Measurements from ENCODE around the gene NCR3LG1.

Gene NCR3LG1

DNA sequence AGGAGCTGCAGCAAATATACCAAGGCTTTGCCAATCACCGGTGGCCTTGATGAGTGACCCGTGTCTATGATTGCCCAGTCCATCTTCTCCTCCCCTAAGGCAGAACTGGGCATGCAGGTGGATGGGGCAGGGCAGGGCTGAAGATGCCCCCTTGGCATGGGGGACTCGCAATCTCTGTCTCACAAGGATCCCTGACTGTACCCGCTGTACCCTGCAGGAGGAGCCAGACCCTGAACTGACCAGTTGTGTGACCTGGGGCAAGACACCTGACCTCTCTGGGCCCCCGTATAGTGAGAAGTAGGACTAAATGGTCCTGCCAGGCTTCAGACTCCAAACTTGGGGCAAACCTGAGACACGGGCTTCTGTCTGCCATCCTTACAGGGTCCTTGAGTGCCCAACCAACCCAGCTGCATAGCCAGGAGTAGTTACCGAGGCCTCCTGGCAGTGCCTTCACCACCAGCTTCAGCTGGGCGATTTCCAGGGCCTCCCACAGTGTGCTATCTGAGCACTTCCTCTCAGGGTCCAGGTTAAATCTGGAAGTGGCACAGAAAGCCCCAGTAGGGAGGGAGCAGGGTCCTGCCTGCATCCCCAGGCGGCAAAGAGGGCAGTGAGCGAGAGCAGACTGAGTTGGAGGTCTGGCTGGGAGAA is 43.3 kb downstream of the NCR3LG1 start:
- DNase-seq, result no peak

DNA sequence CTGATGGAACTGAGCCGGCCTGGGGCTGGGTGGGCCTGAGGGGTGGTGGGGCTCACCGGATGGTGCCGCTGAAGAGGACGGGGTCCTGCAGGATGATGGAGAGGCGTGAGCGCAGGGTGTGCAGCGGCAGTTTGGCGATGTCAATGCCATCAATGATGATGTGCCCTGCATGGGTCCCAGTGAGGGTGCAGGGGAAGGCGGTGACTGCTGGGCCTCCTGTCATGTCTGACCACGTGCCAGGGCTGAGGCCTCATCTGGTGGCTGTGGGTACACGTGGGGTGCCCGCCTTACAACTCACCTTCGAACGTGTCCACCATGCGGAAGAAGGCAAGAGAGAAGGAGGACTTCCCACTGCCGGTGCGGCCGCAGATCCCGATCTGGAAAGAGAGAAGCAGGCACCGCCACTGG is 44.0 kb downstream of the NCR3LG1 start:
- DNase-seq, result no peak

DNA sequence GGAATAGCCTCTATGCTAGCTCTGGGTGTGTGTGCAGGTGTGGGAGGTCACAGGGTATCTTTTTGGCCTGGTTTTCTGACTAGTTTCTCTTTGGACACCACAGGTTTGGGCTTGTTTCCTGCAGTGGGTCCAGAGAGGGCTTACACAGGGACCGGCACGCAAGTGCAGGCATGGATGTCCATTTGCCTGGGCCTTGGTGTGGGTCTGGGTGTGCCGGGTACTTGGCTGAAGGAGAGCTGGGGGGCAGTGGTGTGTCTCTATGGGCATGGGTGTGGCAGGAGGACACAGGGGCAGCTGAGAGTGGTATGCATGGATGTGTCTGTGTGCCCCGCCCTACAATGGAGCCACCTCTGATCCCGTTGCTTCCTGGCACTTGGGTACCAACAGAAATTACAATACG is 44.4 kb downstream of the NCR3LG1 start:
- DNase-seq, result no peak

DNA sequence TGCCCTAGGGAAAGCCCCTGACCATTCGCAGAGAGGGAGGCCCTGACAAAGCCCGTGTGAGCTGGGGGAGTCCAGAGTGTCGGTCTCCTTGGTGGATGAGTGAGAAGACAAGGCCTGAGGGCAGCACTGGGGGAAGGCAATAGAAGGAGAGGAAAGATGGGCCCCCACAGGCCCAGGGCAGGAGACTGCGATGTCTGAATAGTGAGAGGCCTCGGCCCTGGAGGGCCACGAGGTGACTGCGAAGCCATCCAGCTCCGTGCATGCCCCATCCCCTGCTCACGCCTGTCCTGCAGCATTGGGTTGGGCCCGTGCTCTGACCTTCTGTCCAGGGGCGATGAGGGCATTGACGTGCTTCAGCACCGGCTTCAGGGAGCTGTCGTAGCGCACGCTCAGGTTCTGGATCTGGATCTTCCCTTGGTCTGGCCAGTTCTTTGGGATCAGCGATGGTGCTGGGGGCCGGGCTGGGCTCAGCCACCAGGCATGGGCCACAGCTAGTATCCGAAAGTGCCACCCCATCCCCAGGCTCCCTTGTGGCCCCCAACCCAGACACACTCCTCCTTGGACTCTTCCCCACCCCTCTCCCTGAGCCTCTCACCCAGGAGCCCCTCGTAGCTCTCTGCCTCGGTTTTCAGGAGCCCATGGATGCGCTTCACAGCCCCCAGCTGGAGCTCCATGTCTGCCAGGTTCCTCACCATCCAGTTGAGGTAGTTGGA is 45.2 kb downstream of the NCR3LG1 start:
- no peak for DNase-seq

DNA sequence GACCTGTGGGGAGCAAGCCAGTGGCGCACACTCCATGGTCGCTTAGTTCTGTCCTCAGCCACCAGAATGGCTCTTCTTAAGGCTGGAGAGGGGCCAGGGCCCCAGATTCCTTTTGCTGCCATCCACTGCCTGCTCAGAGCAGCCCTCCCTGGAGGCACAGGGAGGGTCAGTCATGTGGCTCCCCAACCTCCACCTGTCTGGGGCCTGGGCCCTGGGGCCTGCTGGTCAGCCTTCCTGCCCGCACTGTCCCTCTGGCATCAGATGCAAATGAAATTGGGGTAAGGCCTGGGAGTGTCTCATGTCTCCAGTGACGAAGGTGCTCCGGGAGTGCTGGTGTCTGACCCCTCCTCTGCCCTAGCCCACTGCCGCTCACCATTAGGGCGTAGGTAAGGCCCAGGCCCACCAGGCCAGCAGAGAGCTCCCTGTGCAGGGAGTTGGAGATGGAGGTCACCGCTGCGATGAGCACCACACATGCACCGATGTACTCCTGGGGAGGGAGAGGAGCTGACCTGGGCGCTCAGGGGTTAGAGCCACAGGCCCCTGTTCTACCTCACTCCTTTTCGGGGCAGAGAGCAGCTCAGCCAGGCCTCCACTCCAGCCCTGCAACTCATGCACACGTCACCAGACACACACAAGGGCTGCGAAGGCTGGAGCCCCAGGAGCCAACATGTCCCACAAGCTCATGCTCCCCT is 45.9 kb downstream of the NCR3LG1 start:
- DNase-seq, result no peak

DNA sequence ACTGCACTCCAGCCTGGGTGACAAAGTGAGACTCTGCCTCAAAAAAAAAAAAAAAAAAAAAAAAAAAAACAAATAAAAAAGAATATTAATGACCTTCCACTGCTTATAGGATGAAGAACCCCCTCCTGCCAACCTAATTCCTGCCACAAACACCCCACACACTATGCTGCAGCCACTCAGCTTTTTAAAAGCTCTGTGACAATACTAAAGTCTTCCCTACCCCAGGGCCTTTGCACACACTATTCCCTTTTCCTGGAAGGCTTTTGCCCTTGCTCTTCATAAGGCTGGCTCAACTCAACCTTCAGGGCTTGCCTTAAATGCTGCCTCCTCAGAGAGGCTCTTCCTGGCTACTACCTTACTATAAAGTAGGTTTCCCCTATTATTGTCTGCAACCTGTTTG is 47.6 kb downstream of the NCR3LG1 start:
- DNase-seq, result no peak

DNA sequence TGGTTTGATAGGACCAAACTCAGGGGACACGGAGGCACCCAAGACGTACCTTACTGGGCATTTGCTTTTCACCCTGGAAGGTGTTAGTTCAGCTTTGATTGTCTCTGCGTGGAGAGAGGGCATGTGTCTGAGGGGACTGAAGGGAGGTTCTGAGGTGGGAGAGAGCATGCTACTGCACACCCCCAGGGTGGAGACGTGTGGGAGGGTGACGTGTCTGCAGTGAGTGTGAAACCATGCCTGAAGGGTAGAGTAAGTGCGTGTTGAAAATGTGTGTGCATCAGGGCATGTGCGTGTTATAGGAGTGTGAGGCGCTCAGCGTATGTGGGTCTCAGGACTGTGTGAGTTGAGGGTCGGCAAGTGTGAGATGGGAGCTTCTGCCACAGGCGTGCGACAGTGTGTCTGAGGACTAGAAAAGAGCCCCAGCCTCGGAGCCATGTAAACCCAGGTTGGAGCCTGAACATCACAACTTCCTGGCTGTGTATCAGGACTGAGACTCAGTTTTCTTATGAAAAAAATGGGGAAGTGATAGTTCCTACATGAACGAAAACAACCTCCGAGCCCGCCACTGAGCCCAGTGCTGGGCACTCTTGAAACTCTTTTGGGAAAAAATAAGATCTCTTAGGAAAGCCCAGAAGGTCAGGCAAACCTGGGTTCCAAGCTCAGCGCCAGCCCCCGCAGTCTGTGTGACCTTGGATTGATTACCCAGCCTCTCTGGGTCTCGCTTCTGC is 48.6 kb downstream of the NCR3LG1 start:
- DNase-seq, result no peak

DNA sequence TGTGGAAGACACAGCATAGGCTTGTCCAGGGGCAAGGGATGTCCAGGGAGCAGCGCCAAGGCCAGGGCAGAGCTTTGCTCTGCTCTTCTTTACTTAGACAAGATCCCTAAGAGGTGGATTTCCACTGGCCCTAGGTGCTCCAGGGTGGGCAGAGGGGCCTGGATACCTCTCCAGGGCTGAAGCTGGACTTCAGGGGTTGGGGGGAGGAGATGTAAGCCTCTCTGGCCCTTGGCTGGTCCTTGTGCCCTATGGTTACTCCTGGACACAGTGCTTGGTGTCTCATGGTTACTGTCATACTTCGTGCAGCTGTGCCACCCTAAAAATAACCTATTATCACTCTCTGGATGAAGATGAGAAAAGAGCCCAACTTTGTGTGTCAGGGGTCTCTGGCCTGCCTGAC is 49.7 kb downstream of the NCR3LG1 start:
- DNase-seq, result no peak

DNA sequence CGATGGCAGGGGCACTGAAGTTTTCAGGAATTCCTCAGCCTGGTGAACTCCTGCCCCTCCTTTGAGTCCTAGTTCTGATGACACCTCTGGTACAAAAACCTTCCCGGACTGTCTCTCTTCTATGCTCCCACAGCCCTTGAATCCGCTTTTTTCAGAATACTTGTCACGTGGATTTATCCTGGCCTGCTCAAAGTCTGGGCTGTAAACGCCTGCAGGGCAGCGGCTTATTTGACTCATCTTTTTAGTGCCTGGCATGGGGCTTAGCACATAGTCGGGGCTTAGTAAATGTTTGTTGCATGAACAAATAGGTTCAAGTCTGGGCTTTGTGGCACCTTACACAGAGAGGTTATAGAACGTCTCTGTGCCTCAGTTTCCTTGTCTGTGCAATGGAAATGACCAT is 50.2 kb downstream of the NCR3LG1 start:
- no peak for DNase-seq

DNA sequence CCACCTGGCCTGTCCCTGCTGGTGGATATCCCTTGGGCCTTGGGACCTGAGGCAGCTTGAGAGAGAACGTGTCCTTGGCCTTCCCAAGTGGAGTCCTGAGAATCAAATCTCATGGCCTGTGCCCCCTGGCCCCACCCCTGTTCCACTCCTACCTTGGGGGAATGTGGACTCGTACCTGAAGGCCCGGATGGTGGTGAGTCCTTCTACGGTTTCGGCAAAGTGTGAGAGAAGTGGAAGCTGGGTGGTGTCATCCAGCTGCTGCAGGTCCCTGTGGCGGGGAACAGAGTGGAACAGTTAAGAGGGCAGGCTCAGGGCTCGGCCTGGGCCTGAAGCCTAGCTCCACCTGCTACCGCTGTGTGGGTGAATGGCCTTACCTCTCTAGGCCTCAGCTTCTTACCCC is 50.9 kb downstream of the NCR3LG1 start:
- no peak for DNase-seq

DNA sequence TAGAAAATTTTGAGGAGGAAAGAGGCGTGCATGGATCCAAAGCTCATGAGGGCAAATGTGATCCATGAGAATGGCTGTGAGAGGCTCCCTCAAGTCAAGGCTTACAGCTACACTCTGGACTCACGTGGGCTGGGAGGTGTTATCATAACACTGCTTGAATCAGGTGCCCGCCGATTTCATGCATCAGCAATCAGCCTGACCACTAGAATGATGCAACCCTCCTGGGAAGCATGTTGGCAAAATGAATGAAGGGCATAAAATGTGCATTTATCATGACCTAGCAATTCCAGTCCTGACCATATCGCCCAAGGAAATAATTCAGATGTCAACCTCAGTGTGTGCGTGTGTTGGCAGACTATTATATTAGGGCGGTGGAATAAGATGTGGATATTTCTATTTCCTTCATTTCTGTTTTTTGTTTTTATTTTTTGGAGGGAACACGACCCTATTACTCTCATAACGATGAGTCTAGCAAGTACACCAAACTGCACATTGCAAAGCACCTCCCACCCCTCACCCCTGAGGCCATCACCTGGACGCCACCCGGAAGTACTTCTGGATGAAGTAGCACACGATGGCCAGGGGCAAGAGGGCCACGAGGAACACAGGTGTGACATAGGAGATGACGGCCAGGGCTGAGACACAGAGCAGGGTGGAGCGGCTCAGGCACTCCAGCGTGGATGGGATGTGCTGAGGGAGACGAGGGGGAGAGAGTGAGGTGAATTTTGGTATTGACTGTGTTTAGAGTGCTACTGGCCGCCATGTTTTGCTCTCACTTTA is 52.6 kb downstream of the NCR3LG1 start:
- DNase-seq, result no peak

DNA sequence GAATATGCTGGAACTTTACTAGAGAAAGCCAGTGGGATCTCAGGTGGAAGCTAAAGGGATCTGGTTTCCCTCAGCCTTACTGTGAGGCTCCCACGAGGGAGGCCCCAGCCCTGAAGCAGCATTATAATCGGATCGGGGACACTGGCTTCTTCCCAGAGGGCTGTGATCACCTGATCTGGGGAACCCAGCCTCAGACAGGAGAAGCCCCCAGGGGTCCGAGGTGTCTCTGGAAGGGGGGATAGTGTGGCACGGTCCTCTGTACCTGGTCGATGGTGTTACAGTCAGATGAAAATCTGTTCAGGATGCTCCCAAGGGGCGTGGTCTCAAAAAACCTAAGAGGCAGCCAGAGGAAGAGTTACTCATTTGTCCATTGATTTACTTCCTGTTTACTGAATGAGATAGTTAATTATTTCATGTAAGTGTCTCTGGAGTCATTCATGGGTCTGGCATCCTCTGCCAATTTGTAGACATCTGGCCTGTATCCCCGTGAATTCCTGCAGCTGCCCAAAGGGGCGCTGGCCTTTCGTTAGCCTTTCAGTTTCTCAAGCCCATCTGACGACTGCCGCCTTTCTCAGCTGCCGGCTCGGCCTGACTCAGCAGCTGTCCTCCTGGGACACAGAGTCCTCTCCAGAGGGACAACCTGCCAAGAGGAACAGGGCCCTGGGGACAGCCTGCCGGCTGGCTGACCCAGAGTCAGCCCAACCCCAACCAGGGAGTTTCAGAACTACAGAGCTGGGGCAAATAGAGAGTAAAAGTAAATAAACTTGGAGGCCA is 53.8 kb downstream of the NCR3LG1 start:
- peak; percentile 25 for DNase-seq

DNA sequence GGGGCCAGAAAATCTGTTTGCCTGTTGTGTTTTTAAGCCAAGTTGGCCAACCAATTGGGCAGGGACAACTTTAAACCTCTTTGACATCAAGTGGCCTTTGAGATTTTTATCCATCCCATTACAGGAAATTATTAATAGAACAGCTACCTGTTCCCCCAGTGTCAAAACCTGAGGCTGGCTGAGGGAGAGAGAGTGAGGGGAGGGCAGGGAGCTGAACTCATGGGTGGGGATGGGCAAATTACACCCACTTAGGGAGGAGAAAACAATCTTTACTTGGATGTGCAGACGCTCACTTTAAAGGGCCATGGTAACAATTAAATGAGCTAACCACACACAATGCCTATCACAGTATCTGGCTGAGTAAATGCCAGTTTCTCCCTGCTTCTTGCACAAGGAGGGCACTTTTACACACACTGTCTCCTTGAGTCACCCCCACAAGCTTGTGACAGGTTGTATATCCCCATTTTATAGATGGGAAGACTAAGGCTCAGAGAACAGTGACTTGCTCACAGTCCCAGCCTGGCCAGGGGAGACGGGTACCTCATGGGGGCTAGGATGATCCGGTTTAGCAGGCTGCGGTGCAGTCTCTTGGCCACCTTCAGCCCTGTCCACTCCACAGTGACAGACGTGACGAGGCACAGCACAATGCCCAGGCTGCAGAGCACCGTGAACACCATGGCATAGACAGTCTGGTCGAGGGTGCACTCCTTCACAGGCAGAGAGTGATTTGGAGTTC is 54.6 kb downstream of the NCR3LG1 start:
- DNase-seq, result no peak

DNA sequence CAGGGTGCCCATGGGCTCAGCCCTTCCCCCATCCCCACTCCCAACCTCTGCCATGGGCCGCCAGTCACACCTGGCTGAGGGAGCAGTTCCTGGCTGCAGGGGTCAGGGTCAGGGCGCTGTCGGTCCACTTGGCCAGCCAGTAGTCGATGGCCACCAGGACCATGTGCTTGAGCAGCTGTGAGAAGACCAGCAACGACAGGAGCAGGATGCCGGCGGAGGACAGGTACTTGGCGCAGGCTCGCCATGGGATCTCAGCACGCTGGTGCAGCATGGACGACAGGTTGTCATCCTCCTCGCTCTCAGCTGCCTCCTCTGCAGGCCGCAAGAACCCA is 55.2 kb downstream of the NCR3LG1 start:
- no peak for DNase-seq

DNA sequence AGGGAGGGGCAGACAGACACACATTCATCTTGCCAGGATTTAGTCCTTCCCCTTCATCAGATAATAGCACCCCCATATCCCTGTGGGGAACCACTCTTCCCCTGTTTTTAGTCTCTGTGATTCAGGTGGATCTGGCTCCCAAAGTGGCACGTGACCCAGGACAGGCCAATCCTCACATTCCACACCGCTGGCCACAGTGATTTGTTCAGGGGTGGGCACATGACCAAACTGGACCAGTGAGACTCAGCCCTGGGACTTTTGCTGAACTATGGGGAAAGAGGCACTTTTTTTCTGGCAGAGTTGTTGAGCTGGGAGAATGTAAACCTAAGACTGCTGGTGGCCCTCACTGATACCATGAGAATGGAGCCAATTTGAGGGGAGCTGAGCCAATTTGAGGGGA is 56.0 kb downstream of the NCR3LG1 start:
- no peak for DNase-seq

DNA sequence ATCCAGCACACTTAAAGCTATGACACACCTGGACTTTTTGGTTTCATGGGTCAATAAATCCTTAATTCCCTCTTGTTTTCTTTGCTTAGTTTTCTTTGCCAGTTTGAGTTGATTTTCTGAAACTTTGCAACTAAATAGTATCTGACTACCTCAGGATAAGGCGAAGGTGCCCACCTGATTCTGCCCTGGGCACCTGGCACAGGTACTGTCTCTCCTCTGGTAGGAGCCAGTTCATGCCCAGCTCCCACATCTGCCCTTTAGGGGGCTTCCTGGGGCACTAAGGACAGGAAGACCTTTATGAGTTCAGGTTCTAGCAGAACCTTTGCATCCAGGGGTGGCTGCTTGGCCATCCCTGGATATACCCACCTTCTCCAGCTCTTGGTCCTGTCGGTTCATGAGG is 56.4 kb downstream of the NCR3LG1 start:
- DNase-seq, result no peak

DNA sequence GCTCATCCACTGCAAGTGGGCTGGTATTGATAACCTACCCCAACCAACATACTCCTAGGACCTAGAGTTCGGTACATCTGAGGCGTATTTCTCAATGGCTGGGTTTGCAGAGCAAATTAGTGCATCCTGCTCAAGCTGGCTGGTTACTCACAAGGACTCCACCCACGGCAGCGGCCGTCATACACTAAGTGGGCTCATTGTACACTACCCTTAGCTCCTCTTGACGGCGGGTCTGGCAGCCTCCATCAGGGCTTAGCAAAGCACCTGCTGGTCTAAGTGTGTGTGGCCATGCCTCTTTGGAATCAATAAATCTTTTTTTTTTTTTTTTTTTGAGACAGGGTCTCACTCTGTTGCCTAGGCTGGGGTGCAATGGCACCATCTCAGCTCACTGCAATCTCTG is 57.0 kb downstream of the NCR3LG1 start:
- DNase-seq, result no peak

DNA sequence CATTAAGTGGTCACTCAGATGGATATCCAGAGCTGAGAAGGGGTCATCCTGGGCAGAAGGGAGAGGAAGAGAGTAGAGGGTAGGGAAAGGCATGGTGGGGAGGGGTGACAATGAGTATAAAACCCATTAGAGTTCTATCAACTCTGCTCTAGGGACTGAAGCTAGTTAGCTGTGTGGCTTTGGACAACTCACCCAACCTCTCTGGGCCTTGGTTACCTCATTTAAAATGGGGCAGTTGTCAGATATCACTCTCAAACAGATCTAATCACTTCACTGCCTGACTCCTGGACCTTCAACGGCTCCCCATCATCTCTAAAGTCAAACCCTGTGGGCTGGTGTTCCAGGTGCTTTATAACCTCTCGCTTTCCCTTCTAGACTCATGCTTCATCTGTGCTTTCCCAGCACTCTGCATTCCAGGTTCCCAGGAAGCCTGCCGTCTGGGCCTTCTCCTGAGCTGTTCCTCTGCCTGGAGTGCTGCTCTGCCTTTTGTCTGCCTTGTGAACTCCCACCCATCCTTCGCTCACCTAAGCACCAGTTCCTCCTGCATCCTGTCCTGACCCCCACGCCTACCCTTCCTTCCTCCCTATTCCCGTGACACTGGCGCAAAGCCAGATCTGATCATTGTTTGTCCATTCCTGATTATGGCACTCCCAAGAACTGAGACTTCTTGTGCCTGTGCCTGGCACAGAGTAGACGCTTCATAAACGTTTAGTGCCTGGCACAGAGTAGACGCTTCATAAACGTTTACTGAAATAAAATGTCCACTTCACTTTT is 59.2 kb downstream of the NCR3LG1 start:
- no peak for DNase-seq

DNA sequence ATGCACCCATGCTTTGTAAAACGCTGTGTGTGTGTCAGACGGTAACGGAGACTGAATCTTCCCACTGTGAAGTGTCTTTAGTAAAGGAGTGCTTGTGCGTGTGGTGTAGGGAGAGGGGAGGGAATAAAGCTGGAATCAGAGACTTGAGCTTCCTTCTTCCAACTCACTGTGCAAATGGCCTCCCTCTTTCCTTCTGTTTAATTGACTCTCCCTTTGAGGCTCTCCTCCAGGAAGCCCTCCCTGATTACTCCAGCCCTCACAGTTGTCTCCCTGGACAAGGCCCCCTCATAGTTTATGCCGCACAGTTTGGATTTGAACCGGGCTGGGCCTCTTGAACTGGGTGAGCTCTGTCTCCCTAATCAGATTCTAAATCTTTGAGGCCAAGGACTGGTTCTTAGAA is 59.8 kb downstream of the NCR3LG1 start:
- DNase-seq, result no peak

DNA sequence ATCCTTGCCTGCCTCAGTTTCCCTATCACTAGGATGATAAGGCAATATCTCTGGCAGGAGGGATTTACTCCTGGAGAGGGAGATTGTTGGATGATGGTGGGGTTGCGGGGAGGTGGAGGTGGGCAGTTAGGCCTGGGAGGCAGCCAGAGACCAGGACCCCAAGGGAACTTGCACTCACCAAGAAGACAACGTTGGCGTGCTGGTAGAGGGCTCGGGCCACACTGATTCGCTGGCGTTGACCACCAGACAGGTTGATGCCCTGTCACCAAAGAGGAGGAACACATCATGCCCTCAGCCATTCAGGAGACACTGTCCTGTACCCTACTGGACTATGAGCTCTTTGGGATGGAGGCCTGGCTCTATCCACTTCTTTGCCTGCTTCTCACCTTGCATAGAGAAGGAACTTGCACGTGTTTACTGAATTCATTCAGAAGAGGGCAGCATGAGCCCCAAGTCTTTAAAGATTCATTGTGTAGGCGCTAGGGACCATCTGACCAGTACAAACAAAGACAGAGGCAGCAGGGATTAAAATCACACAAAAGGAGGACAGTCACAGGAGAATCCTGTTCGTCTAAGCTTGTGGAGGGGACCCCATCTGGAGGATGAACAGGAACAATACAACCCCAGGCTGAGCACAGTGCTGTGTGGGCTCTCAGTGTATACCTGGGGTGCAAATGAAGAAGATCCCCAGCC is 61.0 kb downstream of the NCR3LG1 start:
- no peak for DNase-seq

Measured in fibroblast of skin of back (primary cell).